ENCODE results near the gene TET3.

Gene TET3

GRCh38 chr2:73965053-73965452, 19.7 kb upstream of the TET3 start:
- DNase-seq, result no peak

DNA sequence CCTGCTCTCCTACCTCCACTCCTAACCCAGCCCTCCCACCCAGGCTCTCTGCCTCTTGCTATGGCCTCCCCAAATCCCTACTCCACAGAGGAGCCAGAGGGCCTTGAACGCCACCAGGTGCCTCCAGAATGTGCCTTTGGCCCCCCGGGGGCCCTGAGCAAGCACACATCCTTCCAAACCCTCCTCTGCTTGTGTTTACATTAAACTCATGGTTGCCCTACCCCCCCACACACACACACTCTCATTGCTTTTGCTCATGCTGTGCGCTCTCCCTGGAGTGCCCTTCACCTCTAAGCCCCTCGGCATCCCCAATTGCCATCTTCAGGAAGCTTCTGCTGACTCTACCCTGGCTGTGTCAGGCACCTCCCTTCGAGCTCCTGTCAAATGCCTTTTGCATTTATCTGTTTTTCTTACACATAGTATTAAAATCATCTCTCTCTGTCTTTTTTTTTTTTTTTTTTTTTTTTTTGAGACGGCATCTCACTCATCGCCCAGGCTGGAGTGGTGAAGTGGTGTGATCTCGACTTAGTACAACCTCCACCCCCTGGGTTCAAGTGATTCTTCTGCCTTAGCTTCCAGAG, 16.3 kb upstream of the TET3 start:
- no peak for DNase-seq

DNA sequence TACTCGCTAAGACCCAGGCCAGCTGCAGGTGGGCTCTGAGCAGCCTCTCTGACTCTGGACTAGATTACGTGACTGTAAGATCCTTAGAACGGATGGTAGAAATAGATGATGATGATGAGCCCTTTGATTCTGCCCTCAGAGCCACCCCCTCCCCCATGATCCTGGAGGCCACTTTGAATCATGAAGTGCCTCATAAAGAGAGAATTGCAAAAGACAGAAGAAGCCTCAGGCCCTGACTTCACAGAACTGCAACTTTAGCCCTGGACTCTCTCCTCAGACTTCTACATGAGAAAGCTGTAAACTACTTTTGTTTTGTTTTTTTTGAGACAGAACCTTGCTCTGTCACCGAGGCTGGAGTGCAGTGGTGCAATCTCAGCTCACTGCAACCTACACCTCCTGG, 15.4 kb upstream of the TET3 start:
- no peak for DNase-seq

DNA sequence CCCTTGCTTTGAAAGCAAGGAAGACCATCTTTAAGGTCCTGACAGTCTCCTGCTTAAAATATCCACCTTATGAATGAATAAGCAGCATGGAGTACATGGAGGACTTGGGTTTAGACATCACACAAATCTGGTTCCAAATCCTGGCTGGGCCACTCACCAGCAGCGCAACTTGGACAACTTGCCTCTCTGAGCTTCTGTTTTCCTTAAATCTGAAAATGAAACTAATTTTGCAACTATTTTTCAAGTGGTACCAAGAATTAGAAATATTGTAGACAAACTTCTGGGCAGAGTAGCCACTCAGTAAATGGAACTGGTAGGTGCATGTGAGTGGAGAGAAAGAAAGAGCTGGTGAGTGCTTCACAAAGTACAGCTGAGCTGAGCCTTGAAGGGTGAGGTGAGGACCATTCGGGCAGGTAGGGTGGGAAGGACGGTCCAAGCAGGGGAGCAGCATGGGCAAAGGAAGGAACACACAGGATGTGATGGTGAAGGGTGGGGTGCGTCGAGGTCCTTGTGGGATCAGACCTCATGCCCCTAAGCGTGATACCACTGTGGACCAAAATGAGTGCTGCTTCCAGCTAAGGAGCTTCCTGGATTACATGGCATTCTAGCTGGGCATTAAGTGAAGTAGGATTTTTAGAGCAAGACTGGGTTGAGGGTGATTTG, 14.4 kb upstream of the TET3 start:
- DNase-seq, result no peak

DNA sequence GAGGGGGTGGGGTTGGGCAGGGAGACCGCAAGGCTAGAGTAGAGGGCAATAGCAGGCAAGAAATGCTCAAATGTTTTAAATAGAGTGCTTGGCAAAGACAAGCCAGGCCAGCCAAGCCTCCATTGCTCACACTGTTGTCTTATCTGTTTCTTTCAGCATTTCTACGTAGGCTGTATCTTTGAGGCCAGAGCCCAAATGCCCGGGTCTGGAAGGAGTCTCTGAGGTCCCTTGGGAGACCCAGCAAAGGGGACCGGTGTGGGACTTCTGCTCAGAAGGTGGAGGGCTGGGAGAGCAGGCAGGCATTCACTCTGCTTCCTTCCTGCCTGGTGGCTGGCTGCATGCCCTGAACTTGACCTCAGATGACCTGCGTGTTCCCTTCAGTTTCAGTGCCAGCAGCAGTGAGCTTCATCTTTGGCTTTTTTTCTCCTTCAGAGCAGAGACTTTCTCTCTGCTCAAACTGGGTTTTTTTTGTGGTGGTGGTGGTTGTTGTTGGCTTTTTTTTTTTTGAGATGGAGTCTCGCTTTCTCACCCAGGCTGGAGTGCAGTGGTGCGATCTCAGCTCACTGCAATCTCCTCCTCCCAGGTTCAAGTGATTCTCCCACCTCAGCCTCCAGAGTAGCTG, 13.7 kb upstream of the TET3 start:
- DNase-seq, result no peak

GRCh38 chr2:73971722-73972121, 13.0 kb upstream of the TET3 start:
- no peak for DNase-seq

- DNase-seq, result no peak
Measured at GRCh38 chr2:73972846-73973245, 11.9 kb upstream of the TET3 start.

DNA sequence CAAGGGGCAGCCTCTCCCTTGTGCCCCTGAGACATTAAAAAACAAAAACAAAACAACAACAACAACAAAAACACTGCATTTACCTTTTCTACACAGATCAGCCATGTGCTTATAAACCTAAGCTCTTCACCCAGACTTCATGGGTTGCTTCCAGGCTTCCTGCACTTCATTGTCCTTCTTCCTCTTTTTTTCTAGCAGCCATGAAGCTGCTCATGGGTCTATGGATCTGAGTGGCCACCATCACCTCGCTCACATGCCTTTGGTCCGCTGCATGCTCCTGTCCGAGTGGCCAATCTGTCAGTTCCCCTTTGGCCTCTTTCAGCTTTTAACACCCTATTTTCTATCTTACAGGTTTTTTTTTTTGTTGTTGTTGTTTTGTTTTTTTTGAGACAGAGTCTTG, 9.0 kb upstream of the TET3 start:
- DNase-seq, result no peak

- DNase-seq, result no peak
Measured at GRCh38 chr2:73976803-73977202, 7.9 kb upstream of the TET3 start.

- DNase-seq, result no peak
Measured at GRCh38 chr2:73977466-73977865, 7.2 kb upstream of the TET3 start.

GRCh38 chr2:73979021-73979420, 5.7 kb upstream of the TET3 start:
- no peak for DNase-seq

GRCh38 chr2:73979686-73980085, 5.0 kb upstream of the TET3 start:
- no peak for DNase-seq

- DNase-seq, result no peak
Measured at GRCh38 chr2:73980566-73980965, 4.1 kb upstream of the TET3 start.

- no peak for DNase-seq
Measured at GRCh38 chr2:73981081-73982001, 3.4 kb upstream of the TET3 start.

DNA sequence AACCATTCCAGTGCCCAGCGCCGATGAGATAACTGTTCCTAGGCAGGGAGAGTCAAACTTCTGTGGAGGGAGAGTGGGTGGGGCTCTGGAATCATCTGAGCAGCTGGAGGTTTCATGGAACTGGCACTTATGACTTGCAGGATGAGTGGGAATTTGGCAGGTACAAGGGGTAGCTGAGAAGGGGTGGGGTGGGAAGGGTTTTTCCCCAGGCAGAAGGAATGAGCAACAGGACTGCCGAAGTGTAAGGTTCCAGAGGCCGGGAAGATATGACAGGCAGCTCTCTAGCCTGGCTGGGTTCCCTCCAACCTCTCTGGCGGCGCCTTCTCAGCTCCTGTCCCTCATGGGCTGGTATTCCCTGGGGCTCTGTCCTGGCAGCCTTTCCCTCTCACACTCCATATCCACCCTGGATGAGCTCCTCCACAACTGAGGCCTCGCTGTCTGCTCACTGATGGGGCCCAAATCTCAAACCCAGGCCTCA, 2.5 kb upstream of the TET3 start:
- DNase-seq, result no peak

- no peak for DNase-seq
Measured at GRCh38 chr2:73983322-73984202, 1.1 kb upstream of the TET3 start.

GRCh38 chr2:73984922-73985307, 205 bp downstream of the TET3 start:
- DNase-seq, result no peak

DNA sequence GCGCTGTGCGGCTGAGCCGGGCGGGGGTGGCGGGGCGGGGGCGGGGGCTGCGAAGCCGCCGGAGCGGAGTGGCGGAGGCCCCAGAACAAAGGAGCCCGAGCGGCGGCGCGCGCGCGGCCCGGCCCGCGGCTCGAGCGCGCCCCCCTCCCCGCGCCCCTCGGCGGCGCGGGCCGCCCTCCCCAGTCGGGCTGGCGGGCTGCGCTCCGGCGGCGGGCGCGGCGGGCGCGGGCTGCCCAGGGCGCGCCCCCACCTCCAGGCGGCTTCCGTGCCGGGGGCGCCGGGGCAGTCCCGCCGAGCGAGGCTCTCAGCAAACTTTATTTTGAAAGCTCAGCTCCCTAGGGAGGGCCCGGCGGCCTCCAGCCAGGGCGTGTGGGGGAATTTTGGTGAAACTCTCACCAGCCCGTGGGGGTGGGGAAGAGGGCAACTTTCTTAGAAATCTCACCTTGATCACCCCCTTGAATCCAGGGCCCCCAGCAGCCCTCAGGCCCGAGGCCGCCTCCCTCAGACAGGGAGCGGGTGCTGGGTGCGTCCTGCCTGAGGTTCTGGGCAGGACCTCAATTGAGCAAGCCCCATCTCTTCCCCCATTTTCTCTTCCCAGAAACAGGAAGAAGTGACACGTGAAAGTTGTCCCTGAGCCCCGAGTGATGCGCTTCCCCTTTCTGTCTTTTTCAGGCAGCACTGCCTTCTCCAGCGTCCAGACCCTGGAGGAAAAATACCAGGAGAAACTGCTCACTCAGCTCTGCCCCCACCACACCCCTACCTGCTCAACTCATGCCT, 786 bp downstream of the TET3 start:
- DNase-seq, result peak; percentile 11

DNA sequence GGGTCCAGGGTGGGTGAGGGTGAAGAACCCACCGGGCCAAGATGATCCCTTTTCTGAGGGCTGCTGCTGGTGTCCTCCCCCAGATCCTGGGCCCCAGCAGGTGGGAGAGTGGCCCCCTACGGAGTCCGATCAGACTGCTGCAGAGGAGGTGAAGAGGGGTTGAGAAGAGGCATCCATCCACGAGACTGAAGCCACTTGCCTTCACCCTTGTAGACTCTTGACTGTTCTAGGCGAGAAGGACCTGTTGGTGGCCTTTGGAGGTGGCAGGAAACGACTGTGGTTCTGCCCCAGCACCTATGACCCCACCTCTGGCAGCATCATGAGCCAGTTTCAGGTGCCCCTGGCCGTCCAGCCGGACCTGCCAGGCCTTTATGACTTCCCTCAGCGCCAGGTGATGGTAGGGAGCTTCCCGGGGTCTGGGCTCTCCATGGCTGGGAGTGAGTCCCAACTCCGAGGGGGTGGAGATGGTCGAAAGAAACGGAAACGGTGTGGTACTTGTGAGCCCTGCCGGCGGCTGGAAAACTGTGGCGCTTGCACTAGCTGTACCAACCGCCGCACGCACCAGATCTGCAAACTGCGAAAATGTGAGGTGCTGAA, 1.5 kb downstream of the TET3 start:
- no peak for DNase-seq

DNA sequence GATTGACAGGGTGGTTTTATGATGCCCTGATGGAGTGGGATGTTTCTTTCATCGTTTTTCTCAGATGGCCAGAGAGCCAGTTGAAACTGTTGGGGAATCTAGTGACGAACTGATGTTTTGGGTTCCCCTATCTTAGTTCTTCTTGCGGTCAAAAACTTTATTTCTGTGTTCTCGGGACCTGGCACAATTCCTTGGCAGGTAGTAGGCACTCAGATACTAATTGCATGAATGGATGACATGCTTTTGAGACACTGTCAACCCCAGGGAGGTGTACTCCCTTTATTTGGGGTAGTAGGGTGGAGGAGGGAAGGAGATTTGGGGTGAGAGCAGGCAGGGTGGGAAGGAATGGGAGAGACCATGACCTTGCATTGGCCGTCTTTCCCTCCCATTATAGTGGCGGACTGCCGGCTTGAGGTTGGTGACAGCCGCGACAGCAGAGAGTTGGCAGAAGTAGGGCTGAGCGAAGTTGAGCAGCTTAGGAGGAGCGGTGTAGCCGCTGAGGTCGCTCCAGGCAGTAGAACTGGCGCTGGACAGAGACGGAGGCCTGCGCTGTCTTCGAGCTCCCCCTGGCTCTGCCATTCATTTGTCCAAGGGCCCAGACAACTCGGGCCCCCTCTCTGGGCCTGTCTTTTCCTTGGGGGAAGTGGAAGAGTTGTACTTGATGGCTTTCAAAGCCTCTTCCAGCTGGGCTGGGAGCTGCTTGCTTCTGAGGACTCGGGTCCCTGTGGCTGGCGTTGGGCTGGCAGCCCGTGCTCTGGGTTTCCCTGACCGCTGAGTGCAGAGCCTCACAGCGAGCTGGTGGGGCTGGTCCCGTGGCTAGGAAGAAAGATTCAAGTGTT, 2.6 kb downstream of the TET3 start:
- DNase-seq, result no peak

All from T1000 (cell line).